ENCODE results near the gene ABCB8. TPM values are rescaled to one million over a fixed set of nuclear protein-coding genes. Genes with fewer than 3 reads are reported as not detected.

The ABCB8 gene
- total and polyA plus RNA-seq, 9 of the 15 experiments (the other 6 are each of a cell fraction or from before 2014, with no cell fraction given) = 7.6 to 106 (median 36.3) TPM

GRCh38 chr7:151085691-151086620 lies 57.7 kb downstream of the ABCB8 start, which contains the start of gene AGAP3 (continued):
- TF ChIP-seq EGR1 (conservative IDR thresholded peaks at IDR 0.05) (peak; percentile 93), CTBP1 (IDR thresholded peaks at IDR 0.05; ENCODE audit: borderline replicate concordance) (peak; percentile 85; the same call in 1 of the 2 replicates), TBP (optimal IDR thresholded peaks at IDR 0.05; ENCODE audit: low read depth, low read length) (peak; percentile 6), POLR2A (conservative IDR thresholded peaks at IDR 0.05) (peak; percentile 97), CCNT2 (IDR thresholded peaks at IDR 0.05; ENCODE audit: borderline replicate concordance, extremely low read depth, insufficient read length, low read depth, low read length) (peak; percentile 87), NEUROD1 (IDR thresholded peaks at IDR 0.05; ENCODE audit: borderline replicate concordance, low read depth, low read length, partially characterized antibody) (peak; percentile 58), NR4A1 (CRISPR knock-in tag; IDR thresholded peaks at IDR 0.05) (no peak), NR4A1 (tag; IDR thresholded peaks at IDR 0.05) (peak; percentile 75), CBX1 (IDR thresholded peaks at IDR 0.05; ENCODE audit: low read depth) (0 out of 2 replicates have a peak, but pooled peaks have one; percentile 46), E2F1 (CRISPR knock-in tag; IDR thresholded peaks at IDR 0.05) (no peak), SREBF1 (IDR thresholded peaks at IDR 0.05; ENCODE audit: borderline replicate concordance, low read depth, low read length) (no peak), GATAD2A (IDR thresholded peaks at IDR 0.05) (peak; percentile 89), FOXM1 (IDR thresholded peaks at IDR 0.05; ENCODE audit: low read depth) (0 out of 2 replicates have a peak, but pooled peaks have one; percentile 8), FOXM1 (CRISPR knock-in tag; IDR thresholded peaks at IDR 0.05; ENCODE audit: low read depth) (no peak), ELF2 (CRISPR knock-in tag; IDR thresholded peaks at IDR 0.05) (peak; percentile 80), MED1 (CRISPR knock-in tag; IDR thresholded peaks at IDR 0.05; ENCODE audit: borderline replicate concordance) (no peak), ZNF232 (CRISPR knock-in tag; IDR thresholded peaks at IDR 0.05) (0 out of 2 replicates have a peak, but pooled peaks have one; percentile 14)
- TF ChIP-seq, protein P1, sequence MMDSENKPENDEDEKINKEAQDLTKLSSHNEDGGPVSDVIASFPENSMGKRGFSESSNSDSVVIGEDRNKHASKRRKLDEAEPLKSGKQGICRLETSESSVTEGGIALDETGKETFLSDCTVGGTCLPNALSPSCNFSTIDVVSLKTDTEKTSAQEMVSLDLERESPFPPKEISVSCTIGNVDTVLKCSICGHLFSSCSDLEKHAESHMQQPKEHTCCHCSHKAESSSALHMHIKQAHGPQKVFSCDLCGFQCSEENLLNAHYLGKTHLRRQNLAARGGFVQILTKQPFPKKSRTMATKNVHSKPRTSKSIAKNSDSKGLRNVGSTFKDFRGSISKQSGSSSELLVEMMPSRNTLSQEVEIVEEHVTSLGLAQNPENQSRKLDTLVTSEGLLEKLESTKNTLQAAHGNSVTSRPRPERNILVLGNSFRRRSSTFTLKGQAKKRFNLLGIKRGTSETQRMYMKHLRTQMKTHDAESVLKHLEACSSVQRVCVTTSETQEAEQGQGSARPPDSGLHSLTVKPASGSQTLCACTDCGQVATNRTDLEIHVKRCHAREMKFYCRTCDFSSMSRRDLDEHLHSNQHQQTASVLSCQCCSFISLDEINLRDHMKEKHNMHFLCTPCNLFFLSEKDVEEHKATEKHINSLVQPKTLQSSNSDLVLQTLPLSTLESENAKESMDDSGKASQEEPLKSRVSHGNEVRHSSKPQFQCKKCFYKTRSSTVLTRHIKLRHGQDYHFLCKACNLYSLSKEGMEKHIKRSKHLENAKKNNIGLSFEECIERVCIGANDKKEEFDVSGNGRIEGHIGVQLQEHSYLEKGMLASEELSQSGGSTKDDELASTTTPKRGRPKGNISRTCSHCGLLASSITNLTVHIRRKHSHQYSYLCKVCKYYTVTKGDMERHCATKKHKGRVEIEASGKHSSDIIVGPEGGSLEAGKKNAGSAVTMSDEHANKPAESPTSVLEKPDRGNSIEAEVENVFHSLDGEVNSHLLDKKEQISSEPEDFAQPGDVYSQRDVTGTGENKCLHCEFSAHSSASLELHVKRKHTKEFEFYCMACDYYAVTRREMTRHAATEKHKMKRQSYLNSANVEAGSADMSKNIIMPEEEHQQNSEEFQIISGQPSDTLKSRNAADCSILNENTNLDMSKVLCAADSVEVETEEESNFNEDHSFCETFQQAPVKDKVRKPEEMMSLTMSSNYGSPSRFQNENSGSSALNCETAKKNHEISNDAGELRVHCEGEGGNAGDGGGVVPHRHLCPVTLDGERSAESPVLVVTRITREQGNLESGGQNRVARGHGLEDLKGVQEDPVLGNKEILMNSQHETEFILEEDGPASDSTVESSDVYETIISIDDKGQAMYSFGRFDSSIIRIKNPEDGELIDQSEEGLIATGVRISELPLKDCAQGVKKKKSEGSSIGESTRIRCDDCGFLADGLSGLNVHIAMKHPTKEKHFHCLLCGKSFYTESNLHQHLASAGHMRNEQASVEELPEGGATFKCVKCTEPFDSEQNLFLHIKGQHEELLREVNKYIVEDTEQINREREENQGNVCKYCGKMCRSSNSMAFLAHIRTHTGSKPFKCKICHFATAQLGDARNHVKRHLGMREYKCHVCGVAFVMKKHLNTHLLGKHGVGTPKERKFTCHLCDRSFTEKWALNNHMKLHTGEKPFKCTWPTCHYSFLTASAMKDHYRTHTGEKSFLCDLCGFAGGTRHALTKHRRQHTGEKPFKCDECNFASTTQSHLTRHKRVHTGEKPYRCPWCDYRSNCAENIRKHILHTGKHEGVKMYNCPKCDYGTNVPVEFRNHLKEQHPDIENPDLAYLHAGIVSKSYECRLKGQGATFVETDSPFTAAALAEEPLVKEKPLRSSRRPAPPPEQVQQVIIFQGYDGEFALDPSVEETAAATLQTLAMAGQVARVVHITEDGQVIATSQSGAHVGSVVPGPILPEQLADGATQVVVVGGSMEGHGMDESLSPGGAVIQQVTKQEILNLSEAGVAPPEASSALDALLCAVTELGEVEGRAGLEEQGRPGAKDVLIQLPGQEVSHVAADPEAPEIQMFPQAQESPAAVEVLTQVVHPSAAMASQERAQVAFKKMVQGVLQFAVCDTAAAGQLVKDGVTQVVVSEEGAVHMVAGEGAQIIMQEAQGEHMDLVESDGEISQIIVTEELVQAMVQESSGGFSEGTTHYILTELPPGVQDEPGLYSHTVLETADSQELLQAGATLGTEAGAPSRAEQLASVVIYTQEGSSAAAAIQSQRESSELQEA (IDR thresholded peaks at IDR 0.05; ENCODE audit: low read depth) = no peak

Measured in K562 (cell line).